Measurements from ENCODE around the gene NCAM2.

Gene NCAM2

DNA sequence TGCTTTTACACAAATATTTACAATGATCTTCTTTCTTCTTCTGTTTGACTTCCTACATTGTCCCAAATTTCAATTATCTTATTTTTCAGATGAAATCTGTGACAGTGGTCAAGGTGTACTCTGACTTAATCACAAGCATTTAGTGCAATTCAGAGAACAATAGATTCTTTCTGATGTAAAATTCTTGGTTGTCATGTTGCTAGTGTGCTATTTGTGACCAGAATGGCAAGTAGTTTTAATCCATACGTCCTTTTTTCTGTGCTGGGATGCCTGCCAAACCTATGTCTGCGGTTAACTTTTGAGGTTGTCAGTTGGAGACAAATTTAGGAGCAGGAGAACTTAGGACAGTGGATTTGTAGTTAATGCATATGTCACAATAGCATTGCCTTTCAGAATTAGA lies 31.0 kb downstream of the NCAM2 start:
- no peak for DNase-seq

- DNase-seq = no peak
These were observed 32.1 kb downstream of the NCAM2 start for GRCh38 chr21:21030311-21030710.

- DNase-seq = no peak
These were observed 35.8 kb downstream of the NCAM2 start for GRCh38 chr21:21034036-21034435.

GRCh38 chr21:21039624-21040170 lies 41.5 kb downstream of the NCAM2 start:
- no peak for DNase-seq

GRCh38 chr21:21045518-21045917 lies 47.3 kb downstream of the NCAM2 start:
- DNase-seq = no peak

GRCh38 chr21:21046063-21046462 lies 47.9 kb downstream of the NCAM2 start:
- DNase-seq = no peak

DNA sequence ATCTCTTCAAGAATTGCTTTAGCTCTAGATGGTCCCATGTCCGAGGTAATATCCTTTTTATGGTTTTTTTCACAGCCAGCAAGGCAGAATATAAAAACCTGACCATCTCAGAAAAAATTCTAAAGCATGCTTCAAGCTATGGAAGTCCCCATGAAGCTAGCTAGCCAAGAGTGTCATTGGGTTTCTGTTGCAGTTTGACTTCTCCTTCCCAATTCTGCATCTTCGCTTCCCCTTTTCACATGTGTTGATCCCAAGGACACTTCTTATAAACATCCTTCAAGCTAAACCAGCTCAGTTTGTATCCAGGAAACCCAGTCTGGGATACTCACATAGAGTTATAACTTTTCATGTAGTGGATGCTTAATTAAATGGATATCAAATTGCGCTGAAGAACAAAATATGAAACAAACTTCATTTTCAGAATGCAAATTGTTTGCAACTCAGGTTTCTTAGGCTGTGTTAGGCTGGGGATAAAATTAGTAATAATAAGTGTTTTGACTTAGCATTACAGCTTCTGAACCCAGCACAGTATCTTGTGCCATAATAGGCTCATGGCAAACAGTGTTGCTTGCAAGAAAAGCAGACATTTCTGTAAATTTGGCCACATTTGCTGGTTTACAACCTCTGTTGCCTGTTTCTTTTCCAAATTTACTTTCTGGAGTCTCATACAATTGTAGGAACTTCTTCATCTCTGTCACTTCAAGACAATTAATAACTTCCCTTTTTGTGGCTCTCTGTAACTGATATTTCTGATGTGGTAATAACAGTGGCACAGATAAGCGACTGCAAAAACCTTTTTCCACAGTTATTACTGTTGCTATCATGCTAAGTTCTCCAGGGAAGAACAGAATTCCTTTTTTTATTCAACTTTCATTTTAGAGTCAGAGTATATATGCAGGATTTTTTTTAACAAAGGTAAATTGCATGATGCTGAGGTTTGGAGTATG lies 53.2 kb downstream of the NCAM2 start:
- DNase-seq = no peak

- DNase-seq = no peak
These were observed 54.5 kb downstream of the NCAM2 start for GRCh38 chr21:21052672-21053071.

- DNase-seq = no peak
These were observed 59.3 kb downstream of the NCAM2 start for GRCh38 chr21:21057349-21058062.

DNA sequence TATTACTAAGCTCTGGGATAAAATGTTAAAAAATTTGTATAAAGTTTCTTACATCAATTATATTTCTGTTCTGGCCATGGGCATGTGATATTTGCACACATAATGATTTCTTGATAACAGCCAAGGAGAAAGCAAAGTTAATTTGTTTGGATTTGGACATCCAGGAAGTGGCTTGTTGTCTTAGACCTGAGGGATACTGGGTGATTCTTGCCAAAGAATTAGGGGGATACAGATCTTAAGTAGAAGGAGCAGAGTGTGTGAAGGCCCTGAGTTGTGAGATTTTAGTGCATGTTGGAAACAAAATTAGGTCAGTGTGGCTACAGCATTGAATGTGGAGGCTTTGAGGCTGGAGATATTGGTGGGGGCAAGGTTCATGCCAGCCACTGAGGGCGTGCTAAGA lies 65.6 kb downstream of the NCAM2 start:
- DNase-seq = no peak

DNA sequence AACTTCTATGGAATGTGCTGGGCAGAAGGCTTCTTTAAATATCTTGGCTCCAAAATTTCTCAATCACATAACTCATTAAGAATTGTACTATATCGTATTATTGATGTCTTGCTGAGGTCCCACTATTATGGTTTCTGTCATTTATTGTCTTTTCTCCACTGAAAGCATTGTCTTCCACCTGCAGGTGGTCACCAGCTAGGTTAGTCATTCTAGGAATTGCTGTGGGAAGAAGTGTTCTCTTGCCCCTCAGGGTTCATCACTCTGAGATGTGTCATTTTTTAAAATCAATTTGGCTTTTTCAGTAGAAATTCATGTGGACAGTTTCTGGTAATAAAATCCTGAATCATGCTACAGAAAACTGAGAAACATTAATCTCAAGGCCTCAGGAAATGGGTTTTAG lies 66.1 kb downstream of the NCAM2 start:
- no peak for DNase-seq

GRCh38 chr21:21067375-21067774 lies 69.2 kb downstream of the NCAM2 start:
- DNase-seq = no peak

- no peak for DNase-seq
These were observed 76.1 kb downstream of the NCAM2 start for GRCh38 chr21:21074305-21074704.

DNA sequence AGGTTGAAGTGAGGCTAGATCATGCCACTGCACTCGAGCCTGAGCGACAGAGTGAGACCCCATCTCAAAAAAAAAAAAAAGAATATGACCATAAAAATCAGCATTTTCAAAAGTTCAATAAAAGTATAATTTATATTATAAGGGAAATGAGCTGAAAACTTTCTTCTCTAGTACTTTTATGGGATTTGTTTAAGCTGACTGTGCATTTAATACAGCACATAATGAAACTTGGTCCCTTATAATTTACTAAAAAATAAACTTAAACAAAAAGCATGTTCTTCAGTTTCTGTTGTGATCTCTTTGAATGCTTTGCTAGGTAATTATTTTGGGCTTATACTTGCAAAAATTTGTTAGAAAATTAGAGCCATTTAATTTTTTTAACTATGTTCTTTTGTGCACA lies 77.8 kb downstream of the NCAM2 start:
- DNase-seq = no peak

- no peak for DNase-seq
These were observed 78.3 kb downstream of the NCAM2 start for GRCh38 chr21:21076491-21076890.

DNA sequence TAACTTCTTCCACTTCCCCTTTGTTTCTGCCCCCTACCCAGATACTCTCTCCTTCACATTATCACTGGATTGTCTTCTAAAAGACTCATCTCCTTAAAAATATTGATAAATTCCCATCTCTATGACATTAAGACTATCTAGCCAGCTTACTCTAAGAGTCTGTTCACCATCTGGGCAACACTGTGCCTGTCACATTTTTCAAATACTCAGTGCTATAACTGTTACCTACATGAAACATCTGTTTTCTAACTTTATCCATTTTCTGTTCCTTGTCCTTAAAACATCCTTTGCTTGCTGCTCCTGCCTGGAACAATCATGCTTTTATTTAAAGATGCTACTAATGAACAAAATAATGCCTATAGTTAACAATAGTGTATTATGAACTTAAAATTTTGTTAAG lies 81.4 kb downstream of the NCAM2 start:
- DNase-seq = no peak

DNA sequence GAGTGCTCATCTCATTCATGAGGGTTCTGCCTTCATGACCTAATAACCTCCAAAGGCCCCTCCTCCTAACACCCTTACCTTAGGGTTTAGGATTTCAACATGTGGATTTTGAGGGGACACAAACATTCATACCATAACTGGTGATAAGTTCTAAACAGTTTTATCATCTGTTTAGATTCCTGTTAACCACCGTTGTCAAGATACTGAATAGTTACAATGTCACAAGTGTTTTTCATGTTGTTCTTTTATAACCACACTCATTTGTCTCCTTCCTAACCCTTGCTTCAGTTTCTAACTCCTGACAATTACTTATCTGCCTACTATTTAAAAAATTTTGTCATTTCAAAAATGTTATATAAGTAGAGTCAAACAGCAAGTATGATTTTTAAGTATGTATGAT lies 86.0 kb downstream of the NCAM2 start:
- no peak for DNase-seq

- no peak for DNase-seq
These were observed 87.0 kb downstream of the NCAM2 start for GRCh38 chr21:21085206-21085605.

DNA sequence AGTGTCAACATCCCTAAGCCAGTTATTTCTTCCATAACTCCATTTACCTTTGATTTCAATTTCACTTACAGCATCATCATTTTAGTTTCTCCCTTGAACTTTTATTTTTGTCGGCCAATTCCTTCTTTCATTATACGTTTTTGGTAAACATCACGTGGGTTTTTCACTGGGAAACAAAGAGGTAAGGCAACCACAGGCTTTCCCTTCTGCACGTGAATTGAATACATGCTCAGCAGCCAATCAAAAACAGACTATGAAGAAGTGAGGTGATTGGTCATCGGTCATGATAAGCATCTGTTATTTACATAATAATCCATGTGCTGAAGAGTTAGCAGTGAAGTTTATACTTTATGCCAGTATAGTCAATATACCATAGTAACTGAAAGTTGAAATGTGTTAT lies 98.7 kb downstream of the NCAM2 start:
- DNase-seq = no peak

- DNase-seq = no peak
These were observed 99.3 kb downstream of the NCAM2 start for GRCh38 chr21:21097466-21097865.

GRCh38 chr21:21101911-21102310 lies 103.7 kb downstream of the NCAM2 start:
- DNase-seq = no peak

DNA sequence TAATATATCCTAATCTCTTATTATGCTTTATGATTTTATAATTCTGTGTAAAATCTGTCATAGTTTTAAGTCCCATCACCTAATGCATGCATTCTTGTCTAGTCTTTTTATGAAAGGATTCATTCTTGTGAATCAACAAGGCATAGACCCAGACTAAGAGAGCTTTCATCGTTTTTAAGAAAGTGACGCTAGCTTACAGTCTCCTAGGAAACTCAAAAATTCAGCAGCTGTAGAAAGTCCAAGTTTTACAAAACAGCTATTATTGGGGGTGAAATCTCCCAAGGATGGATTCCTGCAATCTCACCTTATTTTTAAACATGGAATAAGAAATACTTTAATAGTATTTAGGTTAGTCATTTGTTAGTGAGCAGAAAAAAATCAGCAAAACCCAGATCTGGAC lies 104.7 kb downstream of the NCAM2 start:
- DNase-seq = no peak

- no peak for DNase-seq
These were observed 105.5 kb downstream of the NCAM2 start for GRCh38 chr21:21103692-21104091.

DNA sequence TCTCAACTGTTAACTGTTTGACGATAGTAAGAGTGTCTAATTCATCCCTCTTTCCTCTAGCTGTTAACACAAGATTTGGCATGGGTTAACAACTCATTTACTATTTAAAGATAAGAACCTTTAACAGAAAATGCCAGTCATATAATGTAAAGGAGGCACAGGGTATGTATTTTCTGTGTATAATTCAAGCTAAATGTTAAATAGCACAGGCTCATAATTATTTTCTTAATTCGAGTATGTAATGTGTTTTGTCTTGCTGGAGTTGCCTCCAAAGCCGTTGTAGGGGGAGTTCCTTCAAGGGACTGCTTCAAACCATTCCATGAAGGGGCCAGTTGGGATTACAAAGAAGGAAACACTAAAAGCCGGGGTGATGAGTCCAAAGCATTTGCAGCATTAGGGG lies 111.5 kb downstream of the NCAM2 start:
- DNase-seq = no peak
